HepG2 (cell line): ENCODE results near the gene ADPRS. TPM values are rescaled to one million over a fixed set of nuclear protein-coding genes. Genes with fewer than 3 reads are reported as not detected.

ENCODE experiments used
- ARNTL ChIP-seq: sonication (generic); formaldehyde crosslinking; IDR thresholded peaks from 2 replicates; pipeline ENCODE4 v1.4.0; 2020; ENCODE audit warnings: mild to moderate bottlenecking, missing genetic modification reagents
- CREB1 ChIP-seq, 2 experiments: fragments of 450-650 bp in 1 of 2; IDR thresholded peaks; 2 replicates each; pipeline ENCODE4 v1.6.1; 2016 to 2017; ENCODE audit warnings: control low read depth in 1 of 2, mild to moderate bottlenecking in 1 of 2, missing compliant biosample characterization in 1 of 2, missing genetic modification characterization in 1 of 2
- DMAP1 ChIP-seq: IDR thresholded peaks from 2 replicates; pipeline ENCODE4 v1.6.1; 2016
- GABPB1 ChIP-seq: IDR thresholded peaks from 2 replicates; pipeline ENCODE4 v1.6.1; 2016; ENCODE audit warnings: mild to moderate bottlenecking, missing genetic modification reagents, moderate library complexity, missing compliant biosample characterization
- JUNB ChIP-seq: sonication (generic); formaldehyde crosslinking; IDR thresholded peaks from 2 replicates; pipeline ENCODE4 v1.8.0; 2022; ENCODE audit warnings: missing genetic modification reagents, mild to moderate bottlenecking, borderline replicate concordance
- KDM3A ChIP-seq: IDR thresholded peaks from 2 replicates; pipeline ENCODE4 v1.6.1; 2018; ENCODE audit warnings: low read depth, missing compliant biosample characterization
- MEIS1 ChIP-seq: sonication (generic); formaldehyde crosslinking; IDR thresholded peaks from 2 replicates; pipeline ENCODE4 v1.9.0; 2021; ENCODE audit warnings: mild to moderate bottlenecking, missing genetic modification reagents, moderate library complexity, borderline replicate concordance
- NFATC3 ChIP-seq: sonication (generic); formaldehyde crosslinking; IDR thresholded peaks from 2 replicates; pipeline ENCODE4 v1.5.1; 2020; ENCODE audit warnings: mild to moderate bottlenecking, missing genetic modification reagents
- PAF1 ChIP-seq: IDR thresholded peaks from 2 replicates; pipeline ENCODE4 v1.6.1; 2016; ENCODE audit warnings: missing genetic modification reagents, missing compliant biosample characterization
- SRSF1 ChIP-seq: fragments of 200-400 bp; formaldehyde crosslinking; optimal IDR thresholded peaks from 2 replicates; pipeline ENCODE3; 2017; ENCODE audit warnings: mild to moderate bottlenecking, low read depth, low read length, moderate library complexity
- ZBED4 ChIP-seq: sonication (generic); formaldehyde crosslinking; IDR thresholded peaks from 2 replicates; pipeline ENCODE4 v1.4.0; 2020; ENCODE audit warnings: missing genetic modification reagents, borderline replicate concordance
- ZBTB26 ChIP-seq: IDR thresholded peaks from 2 replicates; pipeline ENCODE4 v1.6.1; 2016; ENCODE audit warnings: missing compliant biosample characterization, missing genetic modification reagents, borderline replicate concordance
- ZNF235 ChIP-seq: sonication (generic); formaldehyde crosslinking; IDR thresholded peaks from 2 replicates; pipeline ENCODE4 v1.8.1; 2023; ENCODE audit warnings: mild to moderate bottlenecking, missing genetic modification reagents, borderline replicate concordance
- ZNF549 ChIP-seq: sonication (generic); formaldehyde crosslinking; IDR thresholded peaks from 2 replicates; pipeline ENCODE4 v1.5.0; 2020; ENCODE audit warnings: missing genetic modification reagents
- ZNF564 ChIP-seq: sonication (generic); formaldehyde crosslinking; IDR thresholded peaks from 2 replicates; pipeline ENCODE4 v1.8.1; 2023; ENCODE audit warnings: mild to moderate bottlenecking, missing genetic modification reagents
- ZNF775 ChIP-seq: sonication (generic); formaldehyde crosslinking; IDR thresholded peaks from 2 replicates; pipeline ENCODE4 v1.4.0; 2020; ENCODE audit warnings: missing genetic modification reagents, mild to moderate bottlenecking, moderate library complexity, borderline replicate concordance
- ZNF883 ChIP-seq: sonication (generic); formaldehyde crosslinking; IDR thresholded peaks from 2 replicates; pipeline ENCODE4 v1.5.1; 2020; ENCODE audit warnings: mild to moderate bottlenecking, missing genetic modification reagents; ENCODE audit errors: not compliant biosample characterization
- polyA plus RNA-seq, 8 experiments: library from polyadenylated mRNA; depleted of rRNA in 3 of 8; stranded (reverse) in 7 of 8; unstranded in 1 of 8; fragments of >200 nt; fragmentation: Illumina TruSeq in 4 of 8; extraction: Trizol in 4 of 8; gene quantifications; 2 replicates each; pipeline versions ENCODE4 v1.2.1 to v1.2.3, GENCODE V29; 2011 to 2016; ENCODE audit warnings: low read depth in 4 of 8, missing spikeins in 1 of 8, mixed read lengths in 1 of 8; ENCODE audit not compliant: insufficient read depth in 1 of 8
- total RNA-seq, 5 experiments: library from RNA; depleted of rRNA; stranded (reverse); fragments of >200 nt; fragmentation: Illumina TruSeq; extraction: Trizol; gene quantifications; 2 replicates each; pipeline ENCODE4 v1.2.3, GENCODE V29; 2016; ENCODE audit warnings: low read depth in 1 of 5
- TF ChIP-seq, protein P1 (sequence below): sonication (generic); formaldehyde crosslinking; IDR thresholded peaks from 2 replicates; pipeline ENCODE4 v1.5.1; 2020; ENCODE audit warnings: mild to moderate bottlenecking, missing genetic modification reagents
- TF ChIP-seq, protein P2 (sequence below): sonication (generic); formaldehyde crosslinking; IDR thresholded peaks from 2 replicates; pipeline ENCODE4 v1.5.1; 2020; ENCODE audit warnings: mild to moderate bottlenecking, moderate library complexity, missing genetic modification reagents

Gene ADPRS
- total and polyA plus RNA-seq, 2 of the 13 experiments (the other 11 are each of a cell fraction or from before 2014, with no cell fraction given) = 30.6 to 36.4 TPM

DNA sequence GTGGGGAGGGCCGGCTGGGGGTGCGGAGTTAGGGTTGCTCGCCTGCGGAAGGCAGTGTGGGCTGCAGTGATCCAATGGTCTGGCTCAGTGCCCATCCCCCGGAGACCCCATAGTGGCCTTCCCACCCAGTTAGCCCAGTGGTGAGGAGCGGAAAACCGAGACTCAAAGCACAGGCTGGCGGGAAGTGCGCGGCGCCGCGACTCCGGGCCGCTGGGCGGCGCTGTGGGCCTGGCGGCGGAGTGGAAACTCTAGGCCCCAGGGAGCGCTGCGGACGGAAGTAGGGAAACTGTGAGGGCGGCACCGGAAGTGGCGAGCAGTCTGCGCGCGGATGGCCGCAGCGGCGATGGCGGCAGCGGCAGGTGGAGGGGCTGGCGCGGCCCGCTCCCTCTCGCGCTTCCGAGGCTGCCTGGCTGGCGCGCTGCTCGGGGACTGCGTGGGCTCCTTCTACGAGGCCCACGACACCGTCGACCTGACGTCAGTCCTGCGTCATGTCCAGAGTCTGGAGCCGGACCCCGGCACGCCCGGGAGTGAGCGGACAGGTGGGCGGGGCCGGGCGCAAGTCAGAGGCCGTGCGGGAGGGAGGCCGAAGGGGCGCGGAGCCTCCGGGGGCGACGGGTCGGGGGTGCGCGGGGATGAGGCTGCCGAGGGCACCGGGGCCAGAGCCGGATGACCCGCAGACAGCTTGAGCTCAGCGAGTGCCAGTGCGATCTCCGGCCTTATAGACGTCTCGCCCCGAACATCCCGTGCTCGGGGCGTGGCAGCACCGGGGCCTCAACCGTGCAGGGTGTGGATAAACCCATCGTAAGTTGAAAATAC, at the start of gene ADPRS (continued):
- TF ChIP-seq ZBTB26 (CRISPR knock-in tag) (peak; percentile 61; the same call in 1 of the 2 replicates), ZBED4 (CRISPR knock-in tag) (peak; percentile 67), ZNF883 (CRISPR knock-in tag) (peak; percentile 38), ARNTL (CRISPR knock-in tag) (peak; percentile 73), JUNB (CRISPR knock-in tag) (0 out of 2 replicates have a peak, but pooled peaks have one; percentile 55), ZNF564 (CRISPR knock-in tag) (peak; percentile 92), KDM3A (CRISPR knock-in tag) (peak; percentile 95), NFATC3 (CRISPR knock-in tag) (no peak), CREB1 (IDR thresholded peaks at IDR 0.05) (peak; percentile 88), CREB1 (CRISPR knock-in tag; IDR thresholded peaks at IDR 0.05) (peak; percentile 91), PAF1 (no peak), ZNF775 (CRISPR knock-in tag) (no peak), ZNF235 (CRISPR knock-in tag) (peak; percentile 84), DMAP1 (CRISPR knock-in tag) (peak; percentile 89), SRSF1 (no peak), MEIS1 (peak; percentile 40; the same call in 1 of the 2 replicates), GABPB1 (CRISPR knock-in tag) (peak; percentile 100), ZNF549 (CRISPR knock-in tag) (0 out of 2 replicates have a peak, but pooled peaks have one; percentile 34)
- TF ChIP-seq, protein P1, sequence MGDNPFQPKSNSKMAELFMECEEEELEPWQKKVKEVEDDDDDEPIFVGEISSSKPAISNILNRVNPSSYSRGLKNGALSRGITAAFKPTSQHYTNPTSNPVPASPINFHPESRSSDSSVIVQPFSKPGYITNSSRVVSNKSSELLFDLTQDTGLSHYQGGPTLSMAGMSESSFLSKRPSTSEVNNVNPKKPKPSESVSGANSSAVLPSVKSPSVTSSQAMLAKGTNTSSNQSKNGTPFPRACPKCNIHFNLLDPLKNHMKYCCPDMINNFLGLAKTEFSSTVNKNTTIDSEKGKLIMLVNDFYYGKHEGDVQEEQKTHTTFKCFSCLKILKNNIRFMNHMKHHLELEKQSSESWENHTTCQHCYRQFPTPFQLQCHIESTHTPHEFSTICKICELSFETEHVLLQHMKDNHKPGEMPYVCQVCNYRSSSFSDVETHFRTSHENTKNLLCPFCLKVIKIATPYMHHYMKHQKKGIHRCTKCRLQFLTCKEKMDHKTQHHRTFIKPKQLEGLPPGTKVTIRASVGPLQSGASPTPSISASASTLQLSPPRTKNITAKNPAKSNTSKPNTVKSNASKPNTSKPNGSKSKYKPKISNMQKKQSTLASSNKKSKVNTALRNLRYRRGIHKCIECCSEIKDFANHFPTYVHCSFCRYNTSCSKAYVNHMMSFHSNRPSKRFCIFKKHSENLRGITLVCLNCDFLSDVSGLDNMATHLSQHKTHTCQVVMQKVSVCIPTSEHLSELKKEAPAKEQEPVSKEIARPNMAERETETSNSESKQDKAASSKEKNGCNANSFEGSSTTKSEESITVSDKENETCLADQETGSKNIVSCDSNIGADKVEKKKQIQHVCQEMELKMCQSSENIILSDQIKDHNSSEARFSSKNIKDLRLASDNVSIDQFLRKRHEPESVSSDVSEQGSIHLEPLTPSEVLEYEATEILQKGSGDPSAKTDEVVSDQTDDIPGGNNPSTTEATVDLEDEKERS (CRISPR knock-in tag) = no peak
- TF ChIP-seq, protein P2, sequence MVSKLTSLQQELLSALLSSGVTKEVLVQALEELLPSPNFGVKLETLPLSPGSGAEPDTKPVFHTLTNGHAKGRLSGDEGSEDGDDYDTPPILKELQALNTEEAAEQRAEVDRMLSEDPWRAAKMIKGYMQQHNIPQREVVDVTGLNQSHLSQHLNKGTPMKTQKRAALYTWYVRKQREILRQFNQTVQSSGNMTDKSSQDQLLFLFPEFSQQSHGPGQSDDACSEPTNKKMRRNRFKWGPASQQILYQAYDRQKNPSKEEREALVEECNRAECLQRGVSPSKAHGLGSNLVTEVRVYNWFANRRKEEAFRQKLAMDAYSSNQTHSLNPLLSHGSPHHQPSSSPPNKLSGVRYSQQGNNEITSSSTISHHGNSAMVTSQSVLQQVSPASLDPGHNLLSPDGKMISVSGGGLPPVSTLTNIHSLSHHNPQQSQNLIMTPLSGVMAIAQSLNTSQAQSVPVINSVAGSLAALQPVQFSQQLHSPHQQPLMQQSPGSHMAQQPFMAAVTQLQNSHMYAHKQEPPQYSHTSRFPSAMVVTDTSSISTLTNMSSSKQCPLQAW (CRISPR knock-in tag) = peak; percentile 89
